ENCODE data around the gene THSD4. TPM values are rescaled to one million over a fixed set of nuclear protein-coding genes. Genes with fewer than 3 reads are reported as not detected.

THSD4 gene
- total and polyA plus RNA-seq, 2 of the 8 experiments (the other 6 are each of a cell fraction or from before 2014, with no cell fraction given), result 2.5 to 6.2 TPM

GRCh38 chr15:71705151-71705550 is 589.9 kb downstream of the THSD4 start (continued):
- TF ChIP-seq CHD7 (IDR thresholded peaks at IDR 0.05; ENCODE audit: insufficient replicate concordance, low read length) (no peak), RAD21 (IDR thresholded peaks at IDR 0.05 in 1 of 2, conservative IDR thresholded peaks at IDR 0.05 in 1 of 2; ENCODE audit: low read depth in 2 of 2, low read length in 2 of 2) (no peak), JUND (IDR thresholded peaks at IDR 0.05; ENCODE audit: low read length) (no peak), EP300 (IDR thresholded peaks at IDR 0.05; ENCODE audit: borderline replicate concordance in 1 of 2, low read depth in 2 of 2, low read length in 2 of 2) (no peak), HDAC6 (IDR thresholded peaks at IDR 0.05; ENCODE audit: low read depth, low read length) (no peak), ATF2 (IDR thresholded peaks at IDR 0.05; ENCODE audit: low read length) (no peak), GTF2F1 (IDR thresholded peaks at IDR 0.05; ENCODE audit: borderline replicate concordance, low read depth, low read length) (no peak)

Data from H1 (cell line).